Left lung (tissue), 10 donors: ENCODE data around the gene NEGR1. TPM values are rescaled to one million over a fixed set of nuclear protein-coding genes. Genes with fewer than 3 reads are reported as not detected.

Experiments
- ATAC-seq: fragments of 200-7000 bp; cut with Tn5 transposase; one replicate; pipeline ENCODE4 v1.9.1; 2020; ENCODE audit warnings: moderate library complexity
- DNase-seq, 4 donors: peaks; one replicate each; pipeline ENCODE4 v3.0.0-alpha.2; 2013 to 2020
- H3K27ac ChIP-seq, 2 donors: fragments of 200-600 bp; sonication (generic) in 1 of 2; one replicate each; pipeline versions ENCODE4 v1.5.0 to v1.8.0; 2020 to 2021
- H3K27me3 ChIP-seq, 2 donors: fragments of 200-600 bp; sonication (generic) in 1 of 2; one replicate each; pipeline versions ENCODE4 v1.5.0 to v1.8.0; 2020 to 2021
- H3K36me3 ChIP-seq, 2 donors: fragments of 200-600 bp; sonication (generic) in 1 of 2; one replicate each; pipeline versions ENCODE4 v1.5.0 to v1.8.0; 2020 to 2021
- H3K4me1 ChIP-seq, 2 donors: fragments of 200-600 bp; one replicate each; pipeline ENCODE4 v1.8.0; 2021
- H3K4me3 ChIP-seq, 2 donors: fragments of 200-600 bp; sonication (generic) in 1 of 2; one replicate each; pipeline versions ENCODE4 v1.5.0 to v1.8.0; 2020 to 2021; ENCODE audit warnings: mild to moderate bottlenecking in 1 of 2
- H3K9me3 ChIP-seq, 2 donors: fragments of 200-600 bp; sonication (generic) in 1 of 2; one replicate each; pipeline versions ENCODE4 v1.5.0 to v1.8.0; 2020 to 2021
- intact Hi-C, 2 donors: fragments of 100-400 bp; cut with DNase I; formaldehyde crosslinking; loops; one replicate each; pipeline versions ENCODE4 v1.11.2 to v1.14.2; 2022
- polyA plus RNA-seq, 6 donors: library from polyadenylated mRNA; unstranded; fragments of 120-200 nt; gene quantifications; one replicate each; pipeline ENCODE4 v1.2.1, GENCODE V29; 2013; ENCODE audit not compliant: insufficient read length in 6 of 6
- total RNA-seq, 2 donors: library from RNA; stranded (reverse); fragmentation: NEBNext Ultra II Directional; extraction: Animal tissue kit (Norgen Biotek cat#: 25700); gene quantifications; one replicate each; pipeline ENCODE4 v1.2.1, GENCODE V29; 2021
- TF ChIP-seq, protein P1 (sequence below), 2 donors: fragments of 200-600 bp; sonication (generic) in 1 of 2; IDR thresholded peaks; one replicate each; pipeline versions ENCODE4 v1.5.0 to v1.8.0; 2021; ENCODE audit warnings: antibody characterized with exemption in 2 of 2
- donor health status: DM: no; HTN: yes; CAD: no.
- donor health status: DM: no; HTN: no; CAD: no.

The NEGR1 gene
- total and polyA plus RNA-seq, 8 donors: 2.4 to 5.7 (median 3.5) TPM

- ATAC-seq (no peak), DNase-seq (no peak)
- Histone ChIP-seq H3K4me3 (no peak overlapping the region), H3K4me1 (no peaks in the 10 kb centered on the region), H3K27ac (no peak overlapping the region), H3K36me3 (no peaks in the 10 kb centered on the region), H3K9me3 (no peaks in the 10 kb centered on the region), H3K27me3 (no peaks in the 10 kb centered on the region)
- intact Hi-C loops: no loop called here
- TF ChIP-seq, protein P1, sequence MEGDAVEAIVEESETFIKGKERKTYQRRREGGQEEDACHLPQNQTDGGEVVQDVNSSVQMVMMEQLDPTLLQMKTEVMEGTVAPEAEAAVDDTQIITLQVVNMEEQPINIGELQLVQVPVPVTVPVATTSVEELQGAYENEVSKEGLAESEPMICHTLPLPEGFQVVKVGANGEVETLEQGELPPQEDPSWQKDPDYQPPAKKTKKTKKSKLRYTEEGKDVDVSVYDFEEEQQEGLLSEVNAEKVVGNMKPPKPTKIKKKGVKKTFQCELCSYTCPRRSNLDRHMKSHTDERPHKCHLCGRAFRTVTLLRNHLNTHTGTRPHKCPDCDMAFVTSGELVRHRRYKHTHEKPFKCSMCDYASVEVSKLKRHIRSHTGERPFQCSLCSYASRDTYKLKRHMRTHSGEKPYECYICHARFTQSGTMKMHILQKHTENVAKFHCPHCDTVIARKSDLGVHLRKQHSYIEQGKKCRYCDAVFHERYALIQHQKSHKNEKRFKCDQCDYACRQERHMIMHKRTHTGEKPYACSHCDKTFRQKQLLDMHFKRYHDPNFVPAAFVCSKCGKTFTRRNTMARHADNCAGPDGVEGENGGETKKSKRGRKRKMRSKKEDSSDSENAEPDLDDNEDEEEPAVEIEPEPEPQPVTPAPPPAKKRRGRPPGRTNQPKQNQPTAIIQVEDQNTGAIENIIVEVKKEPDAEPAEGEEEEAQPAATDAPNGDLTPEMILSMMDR (IDR thresholded peaks at IDR 0.05): no peak
These were observed 817.2 kb downstream of the NEGR1 start for GRCh38 chr1:71465093-71465492.

DNA sequence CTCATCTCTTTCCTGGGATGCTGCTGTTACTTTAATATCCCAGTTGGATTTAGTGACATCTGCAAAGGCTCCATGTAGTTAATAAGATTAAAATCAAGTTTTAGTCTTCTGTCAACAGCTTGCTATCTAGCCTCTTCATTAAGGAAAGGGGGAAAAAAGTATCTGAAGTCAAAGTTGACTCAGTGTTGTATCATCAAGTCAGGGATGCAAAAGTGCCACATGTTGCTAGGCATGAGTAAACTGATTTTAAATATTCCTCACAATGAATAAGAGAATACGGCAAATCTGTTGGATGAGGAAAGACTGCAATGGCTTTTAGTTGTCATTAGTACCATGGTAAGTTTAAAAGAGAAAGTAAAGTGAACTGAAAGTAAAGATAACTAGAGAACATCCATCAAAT, 818.3 kb downstream of the NEGR1 start:
- ATAC-seq (no peak), DNase-seq (no peak)
- no peaks in the 10 kb centered on the region for H3K36me3 ChIP-seq
- intact Hi-C loops: no loop called here
- TF ChIP-seq, protein P1 (IDR thresholded peaks at IDR 0.05): no peak
- H3K4me1 ChIP-seq: no peaks in the 10 kb centered on the region
- no peaks in the 10 kb centered on the region for H3K27me3 ChIP-seq
- no peak overlapping the region for H3K27ac ChIP-seq
- no peak overlapping the region for H3K4me3 ChIP-seq
- no peaks in the 10 kb centered on the region for H3K9me3 ChIP-seq

DNA sequence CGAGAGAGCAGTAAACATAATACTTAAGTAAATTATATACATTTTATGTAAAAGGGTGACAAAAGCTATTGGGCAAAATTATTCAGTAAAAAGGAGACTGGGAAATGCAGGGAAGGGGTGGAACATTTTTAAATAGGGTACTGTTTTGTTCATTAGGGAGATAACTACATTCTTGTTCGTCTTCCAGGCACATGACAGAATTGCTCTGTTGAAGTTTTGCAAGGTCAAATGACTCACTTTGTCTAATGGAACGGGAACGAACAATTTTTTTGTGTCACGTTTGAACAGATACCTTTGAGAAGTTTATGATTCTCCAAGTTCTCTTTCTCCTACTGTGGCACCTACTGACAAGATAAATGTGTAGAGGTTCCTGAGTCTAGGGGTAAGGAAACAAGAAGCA, 819.2 kb downstream of the NEGR1 start:
- Histone ChIP-seq H3K9me3 (no peaks in the 10 kb centered on the region), H3K4me3 (no peak overlapping the region), H3K4me1 (no peaks in the 10 kb centered on the region), H3K36me3 (no peaks in the 10 kb centered on the region), H3K27me3 (no peaks in the 10 kb centered on the region), H3K27ac (no peak overlapping the region)
- TF ChIP-seq, protein P1 (IDR thresholded peaks at IDR 0.05): no peak
- intact Hi-C loops: no loop called here
- ATAC-seq (no peak), DNase-seq (no peak)

GRCh38 chr1:71462247-71462646, 820.1 kb downstream of the NEGR1 start:
- DNase-seq: no peak
- intact Hi-C loops: no loop called here
- no peaks in the 10 kb centered on the region for H3K9me3 ChIP-seq
- H3K27ac ChIP-seq: no peak overlapping the region
- no peak for ATAC-seq
- TF ChIP-seq, protein P1 (IDR thresholded peaks at IDR 0.05): no peak
- H3K36me3 ChIP-seq: no peaks in the 10 kb centered on the region
- no peaks in the 10 kb centered on the region for H3K4me1 ChIP-seq
- H3K27me3 ChIP-seq: no peaks in the 10 kb centered on the region
- no peak overlapping the region for H3K4me3 ChIP-seq

- Histone ChIP-seq H3K27me3 (no peaks in the 10 kb centered on the region), H3K4me1 (no peaks in the 10 kb centered on the region), H3K4me3 (no peak overlapping the region), H3K9me3 (no peaks in the 10 kb centered on the region), H3K27ac (no peak overlapping the region), H3K36me3 (no peaks in the 10 kb centered on the region)
- ATAC-seq: no peak
- TF ChIP-seq, protein P1 (IDR thresholded peaks at IDR 0.05): no peak
- intact Hi-C loops: no loop called here
- DNase-seq: no peak
These were observed 820.9 kb downstream of the NEGR1 start for GRCh38 chr1:71461416-71461815.
